Natural killer cell (primary cell): ENCODE measurements around the gene DAB2. TPM values are rescaled to one million over a fixed set of nuclear protein-coding genes. Genes with fewer than 3 reads are reported as not detected.

Source experiments
- ATAC-seq, 3 donors: fragments of 150-1000 bp in 2 of 3; fragments of 200-7000 bp in 1 of 3; cut with Tn5 transposase; 1 replicate in 1 of 3; 2 replicates in 2 of 3; pipeline ENCODE4 v1.10.0; 2021; ENCODE audit warnings: mild to moderate bottlenecking in 2 of 3, moderate library complexity in 2 of 3
- DNase-seq, 2 donors: peaks; one replicate each; pipeline versions ENCODE4 v3.0.0 to v3.0.0-alpha.2; 2013 to 2021; ENCODE audit warnings: mixed read lengths in 1 of 2
- H3K27ac ChIP-seq: one replicate; pipeline ENCODE4 v1.5.1; 2013; ENCODE audit warnings: mild to moderate bottlenecking, low read length
- H3K27me3 ChIP-seq: one replicate; pipeline ENCODE4 v1.6.1; 2013; ENCODE audit warnings: low read length; ENCODE audit not compliant: control insufficient read depth, insufficient read depth
- H3K36me3 ChIP-seq: one replicate; pipeline ENCODE4 v1.6.1; 2013; ENCODE audit warnings: low read length; ENCODE audit not compliant: control insufficient read depth, insufficient read depth
- H3K4me1 ChIP-seq: one replicate; pipeline ENCODE4 v1.6.1; 2013; ENCODE audit warnings: low read length; ENCODE audit not compliant: control insufficient read depth, insufficient read depth
- H3K4me3 ChIP-seq: one replicate; pipeline ENCODE4 v1.5.1; 2013; ENCODE audit warnings: low read length
- H3K9me3 ChIP-seq: one replicate; pipeline ENCODE4 v1.6.1; 2013; ENCODE audit warnings: low read length; ENCODE audit not compliant: control insufficient read depth, insufficient read depth
- H3K27ac Mint-ChIP-seq, 2 donors: one replicate each; pipeline ENCODE4 v1.8.0; 2022; ENCODE audit warnings: mild to moderate bottlenecking in 2 of 2, mixed read lengths in 2 of 2, moderate library complexity in 1 of 2
- H3K27me3 Mint-ChIP-seq, 2 donors: one replicate each; pipeline ENCODE4 v1.8.0; 2022; ENCODE audit warnings: low read depth in 2 of 2, mixed read lengths in 2 of 2
- H3K36me3 Mint-ChIP-seq: one replicate; pipeline ENCODE4 v1.8.0; 2022; ENCODE audit warnings: mixed read lengths
- H3K4me1 Mint-ChIP-seq, 2 donors: one replicate each; pipeline ENCODE4 v1.8.0; 2022; ENCODE audit warnings: mixed read lengths in 2 of 2
- H3K4me3 Mint-ChIP-seq: one replicate; pipeline ENCODE4 v1.8.0; 2022; ENCODE audit warnings: mild to moderate bottlenecking, moderate library complexity, mixed read lengths
- H3K9me3 Mint-ChIP-seq, 2 donors: one replicate each; pipeline ENCODE4 v1.8.0; 2022; ENCODE audit warnings: mixed read lengths in 2 of 2
- CTCF ChIP-seq: fragments of 200-600 bp; IDR thresholded peaks from one replicate; pipeline ENCODE4 v1.8.0; 2022; ENCODE audit warnings: antibody characterized with exemption
- WGBS: methylation state at CpG from one replicate; pipeline ENCODE4 v1.1.7; 2013; ENCODE audit warnings: missing lambda C conversion rate; ENCODE audit not compliant: insufficient coverage; 5-methylcytosine and 5-hydroxymethylcytosine counted together
- intact Hi-C: fragments of 100-400 bp; cut with micrococcal nuclease; formaldehyde crosslinking; loops from one replicate; pipeline ENCODE4 v1.14.2; 2022
- total RNA-seq, 4 donors: library from RNA; stranded (reverse); fragments of 120-200 nt in 1 of 4; gene quantifications; one replicate each; pipeline versions ENCODE4 v1.2.3 to v1.2.4, GENCODE V29; 2013 to 2022

Gene DAB2
- total RNA-seq, 3 donors from 2014 or later (not counting 1 experiment from before 2014, with no cell fraction given): 33.0 to 53.8 (median 36.9) TPM

GRCh38 chr5:39394946-39395345, 29.8 kb downstream of the DAB2 start:
- no peak overlapping the region for H3K4me3 Mint-ChIP-seq
- H3K4me1 Mint-ChIP-seq: peaks cover 37% of the 10 kb centered on the region in 2 donors
- no peak overlapping the region for H3K27ac ChIP-seq
- peaks cover 9% of the 10 kb centered on the region for H3K4me1 ChIP-seq
- no peak overlapping the region for H3K27ac Mint-ChIP-seq
- H3K4me3 ChIP-seq: no peak overlapping the region
- no peaks in the 10 kb centered on the region for H3K27me3 ChIP-seq
- WGBS: 69% methylated on average over 3 of the region's 3 CpGs
- DNase-seq (no peak), ATAC-seq (no peak)
- peaks cover 2% of the 10 kb centered on the region for H3K36me3 ChIP-seq
- H3K9me3 Mint-ChIP-seq: no peaks in the 10 kb centered on the region
- no peaks in the 10 kb centered on the region for H3K27me3 Mint-ChIP-seq
- no peak for TF ChIP-seq CTCF
- H3K9me3 ChIP-seq: no peaks in the 10 kb centered on the region
- H3K36me3 Mint-ChIP-seq: no peaks in the 10 kb centered on the region
- intact Hi-C loops: no loop called here

GRCh38 chr5:39390945-39391344, 33.8 kb downstream of the DAB2 start:
- Histone ChIP-seq H3K27ac (no peak overlapping the region), H3K36me3 (peaks cover 2% of the 10 kb centered on the region), H3K4me1 (no peaks in the 10 kb centered on the region), H3K27me3 (no peaks in the 10 kb centered on the region), H3K9me3 (no peaks in the 10 kb centered on the region), H3K4me3 (no peak overlapping the region)
- Mint-ChIP-seq H3K36me3 (no peaks in the 10 kb centered on the region), H3K9me3 (no peaks in the 10 kb centered on the region), H3K4me3 (no peak overlapping the region), H3K27me3 (no peaks in the 10 kb centered on the region), H3K4me1 (no peaks in the 10 kb centered on the region), H3K27ac (no peak overlapping the region)
- 100% methylated on average over 3 of the region's 3 CpGs for WGBS
- ATAC-seq (no peak), DNase-seq (no peak)
- intact Hi-C loops: no loop called here
- TF ChIP-seq CTCF: no peak

GRCh38 chr5:39387293-39387692, 37.5 kb downstream of the DAB2 start:
- H3K36me3 Mint-ChIP-seq: peaks cover 3% of the 10 kb centered on the region
- H3K4me1 Mint-ChIP-seq: peaks cover 7 to 11% of the 10 kb centered on the region in 2 donors
- no peaks in the 10 kb centered on the region for H3K4me1 ChIP-seq
- intact Hi-C loops: no loop called here
- no peak overlapping the region for H3K4me3 Mint-ChIP-seq
- H3K9me3 Mint-ChIP-seq: no peaks in the 10 kb centered on the region
- no peaks in the 10 kb centered on the region for H3K27me3 Mint-ChIP-seq
- H3K27ac ChIP-seq: no peak overlapping the region
- peaks cover 2% of the 10 kb centered on the region for H3K36me3 ChIP-seq
- H3K27me3 ChIP-seq: no peaks in the 10 kb centered on the region
- no peak overlapping the region for H3K27ac Mint-ChIP-seq
- H3K4me3 ChIP-seq: no peak overlapping the region
- ATAC-seq (no peak), DNase-seq (no peak)
- WGBS: 87% methylated on average over 2 of the region's 2 CpGs
- no peak for TF ChIP-seq CTCF
- H3K9me3 ChIP-seq: no peaks in the 10 kb centered on the region

- Histone ChIP-seq H3K36me3 (no peaks in the 10 kb centered on the region), H3K27me3 (no peaks in the 10 kb centered on the region), H3K27ac (no peak overlapping the region), H3K9me3 (no peaks in the 10 kb centered on the region), H3K4me1 (no peaks in the 10 kb centered on the region), H3K4me3 (no peak overlapping the region)
- peaks cover 28% of the 10 kb centered on the region for H3K36me3 Mint-ChIP-seq
- WGBS: no CpG with 5 or more reads among the region's 1 CpG
- H3K27me3 Mint-ChIP-seq: no peaks in the 10 kb centered on the region
- peaks cover 11 to 20% of the 10 kb centered on the region in 2 donors for H3K4me1 Mint-ChIP-seq
- ATAC-seq (no peak), DNase-seq (no peak)
- H3K27ac Mint-ChIP-seq: peak overlapping the region; percentile 35 to 53
- intact Hi-C loops: no loop called here
- no peaks in the 10 kb centered on the region for H3K9me3 Mint-ChIP-seq
- no peak overlapping the region for H3K4me3 Mint-ChIP-seq
- TF ChIP-seq CTCF: no peak
These were observed 40.5 kb downstream of the DAB2 start for GRCh38 chr5:39384271-39384670.
